BE2C (cell line): ENCODE data around the gene CST5. TPM values are rescaled to one million over a fixed set of nuclear protein-coding genes. Genes with fewer than 3 reads are reported as not detected.

ENCODE experiments used
- DNase-seq: peaks from one replicate; pipeline ENCODE4 v3.0.0-alpha.2; 2020
- H3K27me3 ChIP-seq: fragments of 250-450 bp; sonication (Bioruptor Pico); 2 replicates; pipeline ENCODE4 v1.5.1; 2020; ENCODE audit warnings: mild to moderate bottlenecking
- H3K36me3 ChIP-seq: fragments of 250-450 bp; sonication (Bioruptor Pico); 2 replicates; pipeline ENCODE4 v1.5.1; 2020; ENCODE audit warnings: mild to moderate bottlenecking
- H3K4me1 ChIP-seq: fragments of 250-450 bp; sonication (Bioruptor Pico); 2 replicates; pipeline ENCODE4 v1.5.1; 2020
- H3K4me3 ChIP-seq: 2 replicates; pipeline ENCODE4 v1.5.1; 2011; ENCODE audit warnings: low read depth, low read length
- H3K9me3 ChIP-seq: fragments of 250-450 bp; sonication (Bioruptor Pico); 2 replicates; pipeline ENCODE4 v1.5.1; 2020
- polyA plus RNA-seq: library from polyadenylated mRNA; unstranded; fragments of >200 nt; gene quantifications from one replicate; pipeline ENCODE4 v1.2.1, GENCODE V29; 2012; ENCODE audit warnings: low read depth, missing spikeins; ENCODE audit not compliant: insufficient read length, insufficient read depth
- TF ChIP-seq, protein P1 (sequence below): IDR thresholded peaks from 2 replicates; pipeline ENCODE4 v1.5.1; 2012; ENCODE audit warnings: mild to moderate bottlenecking, low read depth, low read length

The CST5 gene, protein sequence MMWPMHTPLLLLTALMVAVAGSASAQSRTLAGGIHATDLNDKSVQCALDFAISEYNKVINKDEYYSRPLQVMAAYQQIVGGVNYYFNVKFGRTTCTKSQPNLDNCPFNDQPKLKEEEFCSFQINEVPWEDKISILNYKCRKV
- polyA plus RNA-seq, result not detected

DNA sequence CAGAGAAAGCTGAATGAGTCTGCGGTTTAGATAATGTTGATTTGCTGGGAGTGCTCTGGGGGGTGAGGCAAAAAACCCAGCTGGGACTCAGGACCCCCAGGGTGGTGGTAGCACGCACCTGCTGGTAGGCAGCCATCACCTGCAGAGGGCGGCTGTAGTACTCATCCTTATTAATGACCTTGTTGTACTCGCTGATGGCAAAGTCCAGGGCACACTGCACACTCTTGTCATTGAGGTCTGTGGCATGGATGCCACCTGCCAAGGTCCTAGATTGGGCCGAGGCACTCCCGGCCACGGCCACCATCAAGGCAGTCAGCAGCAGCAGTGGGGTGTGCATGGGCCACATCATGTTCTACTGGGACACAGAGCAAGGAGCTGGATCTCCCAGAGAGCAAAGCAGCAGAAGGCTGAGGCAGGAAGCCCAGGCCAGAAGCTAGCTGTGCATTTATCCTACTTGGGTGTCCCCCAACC lies at the start of gene CST5:
Gene CST5 (minus strand): TSS at position 421 of the 471 bp plus-strand sequence. CDS start 72 bp downstream, at position 349.
- TF ChIP-seq, protein P1, sequence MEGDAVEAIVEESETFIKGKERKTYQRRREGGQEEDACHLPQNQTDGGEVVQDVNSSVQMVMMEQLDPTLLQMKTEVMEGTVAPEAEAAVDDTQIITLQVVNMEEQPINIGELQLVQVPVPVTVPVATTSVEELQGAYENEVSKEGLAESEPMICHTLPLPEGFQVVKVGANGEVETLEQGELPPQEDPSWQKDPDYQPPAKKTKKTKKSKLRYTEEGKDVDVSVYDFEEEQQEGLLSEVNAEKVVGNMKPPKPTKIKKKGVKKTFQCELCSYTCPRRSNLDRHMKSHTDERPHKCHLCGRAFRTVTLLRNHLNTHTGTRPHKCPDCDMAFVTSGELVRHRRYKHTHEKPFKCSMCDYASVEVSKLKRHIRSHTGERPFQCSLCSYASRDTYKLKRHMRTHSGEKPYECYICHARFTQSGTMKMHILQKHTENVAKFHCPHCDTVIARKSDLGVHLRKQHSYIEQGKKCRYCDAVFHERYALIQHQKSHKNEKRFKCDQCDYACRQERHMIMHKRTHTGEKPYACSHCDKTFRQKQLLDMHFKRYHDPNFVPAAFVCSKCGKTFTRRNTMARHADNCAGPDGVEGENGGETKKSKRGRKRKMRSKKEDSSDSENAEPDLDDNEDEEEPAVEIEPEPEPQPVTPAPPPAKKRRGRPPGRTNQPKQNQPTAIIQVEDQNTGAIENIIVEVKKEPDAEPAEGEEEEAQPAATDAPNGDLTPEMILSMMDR, result no peak
- H3K4me1 ChIP-seq, result no peaks in the 10 kb centered on the region
- H3K36me3 ChIP-seq, result no peaks in the 10 kb centered on the region
- no peaks in the 10 kb centered on the region for H3K9me3 ChIP-seq
- H3K27me3 ChIP-seq, result no peaks in the 10 kb centered on the region
- no peak within 1 kb of the TSS for H3K4me3 ChIP-seq
- DNase-seq, result no peak

DNA sequence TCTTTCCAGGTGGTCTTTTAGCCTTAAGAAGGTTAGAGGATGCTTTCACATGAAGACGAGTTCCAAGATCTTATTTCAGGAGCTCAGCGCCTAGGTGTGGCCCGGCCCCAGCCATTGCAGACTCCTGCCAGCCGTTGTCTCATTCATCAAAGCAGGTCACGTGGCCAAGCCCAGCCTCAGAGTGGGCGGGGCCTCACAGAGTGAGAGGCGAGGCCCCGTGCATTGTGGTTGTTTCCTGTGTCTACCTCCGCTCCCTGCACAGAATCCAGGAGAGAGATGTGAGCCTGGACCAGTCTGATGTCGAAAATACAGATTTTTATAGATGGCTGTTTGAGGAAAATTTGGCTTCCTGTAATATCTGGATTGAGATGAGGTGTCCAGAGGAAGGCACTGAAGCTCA lies 49.2 kb upstream of the CST5 start:
- TF ChIP-seq, protein P1, result no peak
- H3K27me3 ChIP-seq, result no peaks in the 10 kb centered on the region
- H3K4me3 ChIP-seq, result no peak overlapping the region
- no peaks in the 10 kb centered on the region for H3K36me3 ChIP-seq
- peak; percentile 36 for DNase-seq
- no peaks in the 10 kb centered on the region for H3K9me3 ChIP-seq
- no peaks in the 10 kb centered on the region for H3K4me1 ChIP-seq

DNA sequence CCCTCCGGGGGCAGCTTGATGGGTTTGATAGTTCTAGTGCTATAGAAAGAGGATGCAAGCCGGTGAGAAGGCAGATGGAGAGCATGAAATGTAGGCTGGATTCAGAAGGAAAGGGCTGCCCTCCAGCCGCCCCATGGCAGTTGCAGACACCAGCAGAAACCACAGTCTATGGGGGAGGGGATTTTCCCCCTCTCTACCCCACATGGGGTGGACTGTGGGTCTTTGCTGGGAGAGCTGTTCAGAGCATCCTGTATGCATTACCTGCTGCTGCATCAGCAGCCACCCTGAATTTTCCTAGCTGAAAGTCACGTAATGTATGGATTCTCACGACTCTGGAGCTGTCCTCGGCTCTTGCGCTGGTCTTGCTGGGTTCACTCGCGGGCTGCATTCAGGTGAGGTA lies 48.8 kb upstream of the CST5 start:
- Histone ChIP-seq H3K4me3 (no peak overlapping the region), H3K4me1 (no peaks in the 10 kb centered on the region), H3K36me3 (no peaks in the 10 kb centered on the region), H3K27me3 (no peaks in the 10 kb centered on the region), H3K9me3 (no peaks in the 10 kb centered on the region)
- TF ChIP-seq, protein P1, result no peak
- no peak for DNase-seq

DNA sequence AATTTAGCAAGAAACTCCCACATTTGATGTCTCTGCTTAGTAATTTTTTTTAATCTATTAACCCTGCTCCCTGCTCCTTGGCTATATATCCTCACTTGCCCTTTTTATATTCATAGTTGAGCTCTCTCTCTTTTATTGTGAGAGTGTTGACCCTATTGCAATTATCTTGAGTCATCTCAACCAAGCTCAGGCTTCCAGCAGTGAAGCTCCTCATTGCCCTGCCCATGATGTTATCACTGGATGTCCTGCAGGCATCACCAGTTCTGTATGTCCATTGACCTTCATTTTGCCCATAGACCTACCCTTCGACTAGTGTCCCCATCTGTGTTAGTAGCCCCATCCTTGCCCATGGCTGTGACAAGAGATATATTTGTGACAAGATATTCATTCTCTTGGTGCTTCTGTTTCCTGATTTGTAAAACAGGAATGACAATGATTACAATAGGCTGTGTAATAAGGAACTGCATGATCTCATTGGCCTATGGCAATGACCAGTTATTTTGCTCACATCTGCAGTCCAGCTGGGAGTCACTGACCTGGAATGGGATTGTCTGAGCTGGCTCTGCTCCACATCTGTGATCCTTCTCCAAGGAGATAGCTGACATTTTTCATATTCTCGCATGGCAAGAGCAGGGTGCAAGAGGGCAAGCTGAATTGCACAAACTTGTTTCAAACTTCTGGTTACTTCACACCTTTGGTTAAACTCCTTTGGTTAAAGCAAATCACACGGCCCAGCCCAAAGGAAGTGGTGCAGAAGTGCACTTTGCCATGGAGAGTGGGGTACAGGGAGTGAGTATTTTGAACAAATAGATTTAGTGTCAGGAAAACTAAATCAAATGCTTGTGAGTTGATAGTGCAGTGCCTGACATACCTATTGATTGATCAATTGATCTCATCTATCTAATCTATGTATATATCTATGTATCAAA lies 47.7 kb upstream of the CST5 start:
- Histone ChIP-seq H3K27me3 (no peaks in the 10 kb centered on the region), H3K9me3 (no peaks in the 10 kb centered on the region), H3K4me1 (no peaks in the 10 kb centered on the region), H3K4me3 (no peak overlapping the region), H3K36me3 (no peaks in the 10 kb centered on the region)
- DNase-seq, result no peak
- TF ChIP-seq, protein P1, result no peak

DNA sequence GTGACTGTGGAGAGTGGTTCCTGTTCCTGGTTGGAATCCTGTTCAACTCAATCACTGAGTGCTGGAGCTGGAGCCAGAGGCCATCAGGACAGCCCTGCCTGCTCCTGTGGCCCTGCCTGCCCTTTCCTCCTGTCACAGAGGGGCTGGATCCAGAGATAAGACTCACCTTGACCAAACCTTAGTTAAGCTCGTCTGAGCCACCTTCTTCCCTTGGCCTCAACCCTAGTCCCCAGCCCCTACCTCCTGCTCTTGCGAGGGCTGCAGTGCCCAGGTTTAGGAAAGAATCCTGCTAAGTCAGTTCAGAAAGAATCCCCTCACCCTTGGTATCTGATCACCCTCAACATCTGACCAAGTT lies 47.0 kb upstream of the CST5 start:
- no peak for DNase-seq
- Histone ChIP-seq H3K4me3 (no peak overlapping the region), H3K4me1 (no peaks in the 10 kb centered on the region), H3K36me3 (no peaks in the 10 kb centered on the region), H3K27me3 (no peaks in the 10 kb centered on the region), H3K9me3 (no peaks in the 10 kb centered on the region)
- TF ChIP-seq, protein P1, result no peak
